Measurements from ENCODE around the gene STAT5A. TPM values are rescaled to one million over a fixed set of nuclear protein-coding genes. Genes with fewer than 3 reads are reported as not detected.

The STAT5A gene
- total RNA-seq, 1 donor from 2014 or later, result 105 TPM

- TF ChIP-seq CTCF (IDR thresholded peaks at IDR 0.05), result no peak
- Histone ChIP-seq H3K9me3 (no peaks in the 10 kb centered on the region), H3K4me1 (peaks cover 16 to 21% of the 10 kb centered on the region in 2 donors), H3K27ac (peak overlapping the region in 1 of 2 donors; percentile 15), H3K4me3 (no peak overlapping the region), H3K27me3 (no peaks in the 10 kb centered on the region), H3K36me3 (no peaks in the 10 kb centered on the region)
- peak in 1 of 2 donors; percentile 47 for DNase-seq (ENCODE audit: low spot score in 2 of 2)
- intact Hi-C loops (cut with DNase I), result no loop called here
These were observed 2.8 kb upstream of the STAT5A start for GRCh38 chr17:42285346-42286050.

GRCh38 chr17:42286411-42287221 is 1.7 kb upstream of the STAT5A start:
- DNase-seq (ENCODE audit: low spot score in 2 of 2), result peak in 1 of 2 donors; percentile 62
- Histone ChIP-seq H3K36me3 (no peaks in the 10 kb centered on the region), H3K27me3 (no peaks in the 10 kb centered on the region), H3K27ac (peak overlapping the region; percentile 90 to 94), H3K4me1 (peaks cover 16 to 21% of the 10 kb centered on the region in 2 donors), H3K4me3 (peak overlapping the region; percentile 82 to 88), H3K9me3 (no peaks in the 10 kb centered on the region)
- intact Hi-C loops (cut with DNase I), result no loop called here
- TF ChIP-seq CTCF (IDR thresholded peaks at IDR 0.05), result no peak

GRCh38 chr17:42287305-42287976 is 857 bp upstream of the STAT5A start:
- H3K27me3 ChIP-seq, result no peaks in the 10 kb centered on the region
- intact Hi-C loops (cut with DNase I), result no loop called here
- no peaks in the 10 kb centered on the region for H3K9me3 ChIP-seq
- H3K4me1 ChIP-seq, result peaks cover 16 to 21% of the 10 kb centered on the region in 2 donors
- DNase-seq (ENCODE audit: low spot score in 2 of 2), result peak in 1 of 2 donors; percentile 88
- H3K27ac ChIP-seq, result peak overlapping the region; percentile 90 to 94
- no peak for TF ChIP-seq CTCF (IDR thresholded peaks at IDR 0.05)
- peak overlapping the region; percentile 82 to 88 for H3K4me3 ChIP-seq
- peaks cover 4 to 7% of the 10 kb centered on the region in 2 donors for H3K36me3 ChIP-seq

- Histone ChIP-seq H3K4me3 (peak overlapping the region; percentile 82 to 88), H3K27ac (peak overlapping the region; percentile 90 to 94), H3K9me3 (no peaks in the 10 kb centered on the region), H3K36me3 (peaks cover 8 to 10% of the 10 kb centered on the region in 2 donors), H3K27me3 (no peaks in the 10 kb centered on the region), H3K4me1 (peaks cover 16 to 21% of the 10 kb centered on the region in 2 donors)
- DNase-seq (ENCODE audit: low spot score in 2 of 2), result peak in 1 of 2 donors; percentile 71
- intact Hi-C loops (cut with DNase I), result no loop called here
- TF ChIP-seq CTCF (IDR thresholded peaks at IDR 0.05), result no peak
These were observed 709 bp downstream of the STAT5A start for GRCh38 chr17:42288803-42289610.
